Osteoblast (primary cell): ENCODE results near the gene GSPT1. TPM values are rescaled to one million over a fixed set of nuclear protein-coding genes. Genes with fewer than 3 reads are reported as not detected.

Source experiments
- DNase-seq: peaks from one replicate; pipeline ENCODE4 v3.0.0; 2011; ENCODE audit warnings: low spot score, mixed read lengths; ENCODE audit not compliant: insufficient read length; ENCODE audit errors: missing footprints
- H2AFZ ChIP-seq: 2 replicates; pipeline ENCODE4 v1.6.0; 2011; ENCODE audit warnings: mild to moderate bottlenecking, low read length
- H3K27ac ChIP-seq: 2 replicates; pipeline ENCODE4 v1.5.1; 2011; ENCODE audit warnings: mild to moderate bottlenecking, low read depth, low read length, moderate library complexity
- H3K27me3 ChIP-seq: 2 replicates; pipeline ENCODE4 v1.6.0; 2012; ENCODE audit warnings: mild to moderate bottlenecking, control low read depth, inconsistent platforms, low read length, moderate library complexity; ENCODE audit not compliant: insufficient read depth
- H3K36me3 ChIP-seq: 2 replicates; pipeline ENCODE4 v1.5.1; 2011; ENCODE audit warnings: mild to moderate bottlenecking, low read length, control low read depth, moderate library complexity; ENCODE audit not compliant: insufficient read depth
- H3K4me1 ChIP-seq: 2 replicates; pipeline ENCODE4 v1.5.1; 2011; ENCODE audit warnings: mild to moderate bottlenecking, low read length, control low read depth, moderate library complexity; ENCODE audit not compliant: insufficient read depth
- H3K4me2 ChIP-seq: 2 replicates; pipeline ENCODE4 v1.6.0; 2011; ENCODE audit warnings: mild to moderate bottlenecking, low read length; ENCODE audit not compliant: insufficient read depth
- H3K4me3 ChIP-seq: fragments of 200-600 bp; sonication (generic); 3 replicates; pipeline ENCODE4 v1.5.1; 2012; ENCODE audit warnings: mild to moderate bottlenecking, low read length, inconsistent platforms; ENCODE audit not compliant: insufficient read depth
- H3K79me2 ChIP-seq: 2 replicates; pipeline ENCODE4 v1.6.0; 2012; ENCODE audit warnings: mild to moderate bottlenecking, low read length, control low read depth, inconsistent platforms; ENCODE audit not compliant: insufficient read depth
- H3K9me3 ChIP-seq: 2 replicates; pipeline ENCODE4 v1.5.1; 2011; ENCODE audit warnings: low read depth, low read length, control low read depth
- H4K20me1 ChIP-seq: 2 replicates; pipeline ENCODE4 v1.6.0; 2012; ENCODE audit warnings: mild to moderate bottlenecking, low read length, control low read depth; ENCODE audit not compliant: insufficient read depth
- CTCF ChIP-seq: IDR thresholded peaks from 2 replicates; pipeline ENCODE4 v1.5.1; 2011; ENCODE audit warnings: mild to moderate bottlenecking, low read depth, low read length, moderate library complexity; ENCODE audit errors: extremely low read depth
- total RNA-seq: library from RNA; depleted of rRNA; stranded (reverse); fragments of >200 nt; gene quantifications from 2 replicates; pipeline ENCODE4 v1.2.3, GENCODE V29; 2012

Gene GSPT1
- total RNA-seq, 1 donor, result 109 TPM

GRCh38 chr16:11913425-11914079 is 2.2 kb downstream of the GSPT1 start:
- Histone ChIP-seq H3K27ac (peak overlapping the region; percentile 77), H3K79me2 (peaks cover 68% of the 10 kb centered on the region), H3K9me3 (no peaks in the 10 kb centered on the region), H4K20me1 (peaks cover 45% of the 10 kb centered on the region), H3K36me3 (no peaks in the 10 kb centered on the region), H3K27me3 (no peaks in the 10 kb centered on the region), H3K4me3 (peak overlapping the region; percentile 93), H3K4me1 (peaks cover 45% of the 10 kb centered on the region), H3K4me2 (peak overlapping the region; percentile 98), H2AFZ (no peak overlapping the region)
- DNase-seq, result peak; percentile 57
- no peak for TF ChIP-seq CTCF

GRCh38 chr16:11909653-11910545 is 5.9 kb downstream of the GSPT1 start:
- H3K27ac ChIP-seq, result peak overlapping the region; percentile 63
- no peak for TF ChIP-seq CTCF
- no peak overlapping the region for H3K4me3 ChIP-seq
- peaks cover 37% of the 10 kb centered on the region for H3K4me1 ChIP-seq
- peaks cover 70% of the 10 kb centered on the region for H4K20me1 ChIP-seq
- no peak overlapping the region for H2AFZ ChIP-seq
- peak; percentile 10 for DNase-seq
- no peaks in the 10 kb centered on the region for H3K27me3 ChIP-seq
- H3K79me2 ChIP-seq, result peaks cover 97% of the 10 kb centered on the region
- peaks cover 6% of the 10 kb centered on the region for H3K36me3 ChIP-seq
- peak overlapping the region; percentile 55 for H3K4me2 ChIP-seq
- no peaks in the 10 kb centered on the region for H3K9me3 ChIP-seq

- Histone ChIP-seq H3K4me3 (no peak overlapping the region), H3K9me3 (no peaks in the 10 kb centered on the region), H3K79me2 (peaks cover 96% of the 10 kb centered on the region), H3K4me2 (no peak overlapping the region), H3K27me3 (no peaks in the 10 kb centered on the region), H3K4me1 (peaks cover 28% of the 10 kb centered on the region), H4K20me1 (peaks cover 67% of the 10 kb centered on the region), H3K36me3 (peaks cover 12% of the 10 kb centered on the region), H3K27ac (no peak overlapping the region), H2AFZ (no peak overlapping the region)
- TF ChIP-seq CTCF, result no peak
- peak; percentile 14 for DNase-seq
Observed at GRCh38 chr16:11907160-11907970, 8.4 kb downstream of the GSPT1 start.
